Measurements from ENCODE around the gene TXNDC17. TPM values are rescaled to one million over a fixed set of nuclear protein-coding genes. Genes with fewer than 3 reads are reported as not detected.

The TXNDC17 gene
- total and polyA plus RNA-seq, 9 of the 15 experiments (the other 6 are each of a cell fraction or from before 2014, with no cell fraction given), result 108 to 759 (median 179) TPM

DNA sequence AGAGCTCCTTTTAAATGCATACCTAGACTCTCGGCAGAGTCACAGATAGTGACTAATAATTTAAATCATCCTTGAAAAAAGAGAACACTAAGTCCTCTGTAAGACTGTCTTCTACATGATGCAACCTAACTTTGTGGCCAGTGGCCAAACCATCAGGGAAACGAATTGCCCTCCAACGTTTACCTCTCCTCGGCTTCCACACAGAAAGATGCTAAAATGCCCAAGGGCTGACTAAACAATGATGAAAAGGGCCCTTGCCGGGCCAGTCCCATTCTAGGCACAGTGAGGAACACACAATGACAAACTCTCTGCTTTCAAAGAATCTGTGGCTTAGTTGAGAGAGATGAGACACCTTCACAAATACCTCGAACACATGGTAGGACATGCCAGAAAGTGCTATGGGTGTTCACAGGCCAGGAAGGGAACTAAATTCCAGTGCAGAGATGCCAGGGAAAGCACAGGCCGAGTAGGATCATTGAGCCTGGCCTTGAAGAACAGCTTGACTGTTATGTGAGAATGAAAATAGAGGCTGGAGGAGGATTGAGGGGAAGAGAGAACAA is 49.2 kb upstream of the TXNDC17 start (continued):
- TF ChIP-seq, protein P1, sequence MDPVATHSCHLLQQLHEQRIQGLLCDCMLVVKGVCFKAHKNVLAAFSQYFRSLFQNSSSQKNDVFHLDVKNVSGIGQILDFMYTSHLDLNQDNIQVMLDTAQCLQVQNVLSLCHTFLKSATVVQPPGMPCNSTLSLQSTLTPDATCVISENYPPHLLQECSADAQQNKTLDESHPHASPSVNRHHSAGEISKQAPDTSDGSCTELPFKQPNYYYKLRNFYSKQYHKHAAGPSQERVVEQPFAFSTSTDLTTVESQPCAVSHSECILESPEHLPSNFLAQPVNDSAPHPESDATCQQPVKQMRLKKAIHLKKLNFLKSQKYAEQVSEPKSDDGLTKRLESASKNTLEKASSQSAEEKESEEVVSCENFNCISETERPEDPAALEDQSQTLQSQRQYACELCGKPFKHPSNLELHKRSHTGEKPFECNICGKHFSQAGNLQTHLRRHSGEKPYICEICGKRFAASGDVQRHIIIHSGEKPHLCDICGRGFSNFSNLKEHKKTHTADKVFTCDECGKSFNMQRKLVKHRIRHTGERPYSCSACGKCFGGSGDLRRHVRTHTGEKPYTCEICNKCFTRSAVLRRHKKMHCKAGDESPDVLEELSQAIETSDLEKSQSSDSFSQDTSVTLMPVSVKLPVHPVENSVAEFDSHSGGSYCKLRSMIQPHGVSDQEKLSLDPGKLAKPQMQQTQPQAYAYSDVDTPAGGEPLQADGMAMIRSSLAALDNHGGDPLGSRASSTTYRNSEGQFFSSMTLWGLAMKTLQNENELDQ (CRISPR knock-in tag; IDR thresholded peaks at IDR 0.05; ENCODE audit: borderline replicate concordance), result no peak
- no peak for TF ChIP-seq ZNF121 (CRISPR knock-in tag; conservative IDR thresholded peaks at IDR 0.05)
- no peak for TF ChIP-seq SLC30A9 (CRISPR knock-in tag; IDR thresholded peaks at IDR 0.05)

DNA sequence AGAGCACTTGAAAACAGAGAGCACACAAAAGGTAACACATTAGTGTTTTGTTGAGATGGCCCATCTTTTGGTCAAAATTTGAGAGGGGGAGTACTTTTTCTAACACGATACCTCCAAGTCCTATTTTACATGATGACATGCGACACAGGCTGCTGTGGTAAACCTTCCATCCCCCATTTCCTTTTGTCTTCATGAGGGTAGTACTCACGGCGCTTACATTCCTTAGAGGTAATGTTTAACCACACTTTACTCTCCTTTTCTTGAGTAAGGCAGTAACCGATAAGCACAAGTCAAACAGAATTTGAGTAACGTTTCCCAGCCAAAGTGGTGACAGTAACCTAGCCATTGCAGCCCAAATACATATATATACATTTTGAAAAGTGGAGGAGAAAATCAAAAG is 48.7 kb upstream of the TXNDC17 start:
- ChIA-PET POLR2A (no interaction called here), CTCF (ENCODE audit: low intra/inter-chr PET ratio) (no interaction called here)
- Histone ChIP-seq H3K4me3 (no peak overlapping the region), H3K27ac (ENCODE audit: extremely low read depth, low read depth, low read length) (no peak overlapping the region), H3K4me1 (replicated peaks in 1 of 2; ENCODE audit: control insufficient read depth in 2 of 2, insufficient read depth in 2 of 2, low read length in 2 of 2) (no peaks in the 10 kb centered on the region), H3K4me2 (ENCODE audit: insufficient read depth, low read length) (no peak overlapping the region), H4K20me1 (replicated peaks; ENCODE audit: control insufficient read depth, insufficient read depth, low read length) (no peaks in the 10 kb centered on the region), H3K9ac (ENCODE audit: insufficient read depth in 1 of 2, low read depth in 2 of 2, low read length in 2 of 2) (no peak overlapping the region), H3K79me2 (ENCODE audit: control insufficient read depth, insufficient read depth, low read length) (no peaks in the 10 kb centered on the region), H3K9me1 (ENCODE audit: control insufficient read depth, insufficient read depth, low read length) (no peaks in the 10 kb centered on the region), H2AFZ (ENCODE audit: low read depth, low read length) (no peak overlapping the region), H3K27me3 (ENCODE audit: control insufficient read depth in 2 of 2, insufficient read depth in 2 of 2, low read length in 2 of 2) (no peaks in the 10 kb centered on the region), H3K9me3 (replicated peaks; ENCODE audit: control insufficient read depth, insufficient read depth, low read depth, low read length) (no peaks in the 10 kb centered on the region), H3K36me3 (ENCODE audit: control insufficient read depth, insufficient read depth, low read length) (peaks cover 62% of the 10 kb centered on the region)
- no peak for DNase-seq (ENCODE audit: extremely low read depth in 1 of 4, low spot score in 3 of 4)
- intact Hi-C loops (cut with micrococcal nuclease) (no loop called here), in situ Hi-C loops (cut with MboI) (no loop called here)
- 83% methylated on average over 6 of the region's 6 CpGs for WGBS (ENCODE audit: insufficient coverage, low coverage, missing lambda C conversion rate)
- BruUV-seq (replicated peaks), result no TSS peak
- no peak for FAIRE-seq
- ATAC-seq, result no peak
- TF ChIP-seq ZNF695 (CRISPR knock-in tag; IDR thresholded peaks at IDR 0.05) (no peak), ZNF274 (IDR thresholded peaks at IDR 0.05; ENCODE audit: borderline replicate concordance, low read depth, low read length) (no peak), ZNF280A (IDR thresholded peaks at IDR 0.05; ENCODE audit: low read depth, partially characterized antibody) (no peak), COPS2 (conservative IDR thresholded peaks at IDR 0.05) (no peak), CEBPB (tag; IDR thresholded peaks at IDR 0.05) (no peak), RCOR1 (IDR thresholded peaks at IDR 0.05; ENCODE audit: borderline replicate concordance in 1 of 2, low read depth in 2 of 2, low read length in 2 of 2) (no peak), GATAD2A (IDR thresholded peaks at IDR 0.05) (no peak), NCOA2 (IDR thresholded peaks at IDR 0.05; ENCODE audit: partially characterized antibody in 2 of 2) (no peak), ZKSCAN8 (CRISPR knock-in tag; IDR thresholded peaks at IDR 0.05) (no peak), SRF (CRISPR knock-in tag; IDR thresholded peaks at IDR 0.05) (no peak), SRSF1 (IDR thresholded peaks at IDR 0.05; ENCODE audit: low read depth, low read length) (no peak), ZNF217 (CRISPR knock-in tag; IDR thresholded peaks at IDR 0.05) (no peak)
- TF ChIP-seq, protein P2, sequence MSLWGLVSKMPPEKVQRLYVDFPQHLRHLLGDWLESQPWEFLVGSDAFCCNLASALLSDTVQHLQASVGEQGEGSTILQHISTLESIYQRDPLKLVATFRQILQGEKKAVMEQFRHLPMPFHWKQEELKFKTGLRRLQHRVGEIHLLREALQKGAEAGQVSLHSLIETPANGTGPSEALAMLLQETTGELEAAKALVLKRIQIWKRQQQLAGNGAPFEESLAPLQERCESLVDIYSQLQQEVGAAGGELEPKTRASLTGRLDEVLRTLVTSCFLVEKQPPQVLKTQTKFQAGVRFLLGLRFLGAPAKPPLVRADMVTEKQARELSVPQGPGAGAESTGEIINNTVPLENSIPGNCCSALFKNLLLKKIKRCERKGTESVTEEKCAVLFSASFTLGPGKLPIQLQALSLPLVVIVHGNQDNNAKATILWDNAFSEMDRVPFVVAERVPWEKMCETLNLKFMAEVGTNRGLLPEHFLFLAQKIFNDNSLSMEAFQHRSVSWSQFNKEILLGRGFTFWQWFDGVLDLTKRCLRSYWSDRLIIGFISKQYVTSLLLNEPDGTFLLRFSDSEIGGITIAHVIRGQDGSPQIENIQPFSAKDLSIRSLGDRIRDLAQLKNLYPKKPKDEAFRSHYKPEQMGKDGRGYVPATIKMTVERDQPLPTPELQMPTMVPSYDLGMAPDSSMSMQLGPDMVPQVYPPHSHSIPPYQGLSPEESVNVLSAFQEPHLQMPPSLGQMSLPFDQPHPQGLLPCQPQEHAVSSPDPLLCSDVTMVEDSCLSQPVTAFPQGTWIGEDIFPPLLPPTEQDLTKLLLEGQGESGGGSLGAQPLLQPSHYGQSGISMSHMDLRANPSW (CRISPR knock-in tag; IDR thresholded peaks at IDR 0.05), result no peak

Measured in K562 (cell line).